Brain pericyte (primary cell): Measurements from ENCODE around the gene CD177.
"Not testable (repeated sequence)": the region's sequence is repeated elsewhere in the genome, so short reads cannot be mapped to it uniquely, and the experiment has no call there.

Experiments
- DNase-seq: peaks from one replicate; pipeline ENCODE4 v3.0.0-alpha.2; 2012; ENCODE audit warnings: low read depth, low spot score

CD177 gene

GRCh38 chr19:43380771-43381386, 27.4 kb downstream of the CD177 start:
- DNase-seq: no peak

- DNase-seq: not testable (repeated sequence)
Observed at GRCh38 chr19:43382586-43383216, 29.2 kb downstream of the CD177 start.

- DNase-seq: not testable (repeated sequence)
Observed at GRCh38 chr19:43383254-43383653, 29.8 kb downstream of the CD177 start.

GRCh38 chr19:43383759-43384158, 30.3 kb downstream of the CD177 start:
- not testable (repeated sequence) for DNase-seq

GRCh38 chr19:43390903-43391551, 37.5 kb downstream of the CD177 start:
- not testable (repeated sequence) for DNase-seq

- not testable (repeated sequence) for DNase-seq
Observed at GRCh38 chr19:43391552-43391935, 38.1 kb downstream of the CD177 start.

- not testable (repeated sequence) for DNase-seq
Observed at GRCh38 chr19:43393501-43393900, 40.0 kb downstream of the CD177 start.

- no peak for DNase-seq
Observed at GRCh38 chr19:43395561-43395960, 42.1 kb downstream of the CD177 start.

GRCh38 chr19:43406297-43406696, 52.8 kb downstream of the CD177 start:
- no peak for DNase-seq

GRCh38 chr19:43407416-43408005, 54.0 kb downstream of the CD177 start:
- DNase-seq: no peak

GRCh38 chr19:43408043-43408442, 54.6 kb downstream of the CD177 start:
- no peak for DNase-seq

- no peak for DNase-seq
Observed at GRCh38 chr19:43409415-43409814, 55.9 kb downstream of the CD177 start.

- no peak for DNase-seq
Observed at GRCh38 chr19:43412441-43412840, 59.0 kb downstream of the CD177 start.
